Left ventricle myocardium inferior (tissue), 1 donor: ENCODE results near the gene RTN4. TPM values are rescaled to one million over a fixed set of nuclear protein-coding genes. Genes with fewer than 3 reads are reported as not detected.
A peak's percentile ranks its signal among the peaks of the same experiment; 100 is the strongest.

Experiments used
- DNase-seq: peaks from one replicate; pipeline ENCODE4 v3.0.0-alpha.2; 2020
- H3K27ac ChIP-seq: fragments of 200-600 bp; replicated peaks from 2 replicates; pipeline ENCODE4 v1.8.0; 2021
- H3K27me3 ChIP-seq: fragments of 200-600 bp; 2 replicates; pipeline ENCODE4 v1.8.0; 2021; ENCODE audit warnings: low read depth
- H3K36me3 ChIP-seq: fragments of 200-600 bp; 2 replicates; pipeline ENCODE4 v1.8.0; 2021
- H3K4me1 ChIP-seq: fragments of 200-600 bp; 2 replicates; pipeline ENCODE4 v1.8.0; 2021
- H3K4me3 ChIP-seq: fragments of 200-600 bp; 2 replicates; pipeline ENCODE4 v1.8.0; 2021; ENCODE audit warnings: mild to moderate bottlenecking, moderate library complexity
- H3K9me3 ChIP-seq: fragments of 200-600 bp; replicated peaks from 2 replicates; pipeline ENCODE4 v1.8.0; 2021
- CTCF ChIP-seq: fragments of 200-600 bp; IDR thresholded peaks from 2 replicates; pipeline ENCODE4 v1.8.0; 2021; ENCODE audit warnings: antibody characterized with exemption, mild to moderate bottlenecking, borderline replicate concordance
- intact Hi-C: fragments of 100-400 bp; cut with micrococcal nuclease; formaldehyde crosslinking; loops from one replicate; pipeline ENCODE4 v1.11.0; 2022
- total RNA-seq: library from RNA; stranded (reverse); fragmentation: NEBNext Ultra II Directional; extraction: Animal tissue kit (Norgen Biotek cat#: 25700); gene quantifications from one replicate; pipeline ENCODE4 v1.2.1, GENCODE V29; 2021
- donor health status: DM: no; HTN: yes; CAD: no; lungs with severe emphysema.

The RTN4 gene
- total RNA-seq, 1 donor from 2014 or later, result 105 TPM

- Histone ChIP-seq H3K36me3 (no peaks in the 10 kb centered on the region), H3K4me3 (no peak overlapping the region), H3K4me1 (peaks cover 19% of the 10 kb centered on the region), H3K27ac (peak overlapping the region; percentile 14), H3K9me3 (no peaks in the 10 kb centered on the region), H3K27me3 (no peaks in the 10 kb centered on the region)
- intact Hi-C loops, result no loop called here
- DNase-seq, result no peak
- TF ChIP-seq CTCF, result no peak
These were observed 38.1 kb upstream of the RTN4 start for GRCh38 chr2:55088400-55088799.

GRCh38 chr2:55087936-55088335 lies 37.7 kb upstream of the RTN4 start:
- DNase-seq, result no peak
- TF ChIP-seq CTCF, result no peak
- intact Hi-C loops, result no loop called here
- peaks cover 19% of the 10 kb centered on the region for H3K4me1 ChIP-seq
- no peaks in the 10 kb centered on the region for H3K27me3 ChIP-seq
- H3K36me3 ChIP-seq, result no peaks in the 10 kb centered on the region
- H3K4me3 ChIP-seq, result no peak overlapping the region
- H3K27ac ChIP-seq, result peak overlapping the region; percentile 14
- H3K9me3 ChIP-seq, result no peaks in the 10 kb centered on the region

- Histone ChIP-seq H3K9me3 (no peaks in the 10 kb centered on the region), H3K4me1 (peaks cover 19% of the 10 kb centered on the region), H3K27ac (peak overlapping the region; percentile 14), H3K36me3 (no peaks in the 10 kb centered on the region), H3K27me3 (no peaks in the 10 kb centered on the region), H3K4me3 (no peak overlapping the region)
- no peak for TF ChIP-seq CTCF
- DNase-seq, result no peak
- intact Hi-C loops, result no loop called here
These were observed 37.2 kb upstream of the RTN4 start for GRCh38 chr2:55087501-55087900.

GRCh38 chr2:55085113-55086040 lies 35.1 kb upstream of the RTN4 start:
- no peak overlapping the region for H3K4me3 ChIP-seq
- peaks cover 8% of the 10 kb centered on the region for H3K9me3 ChIP-seq
- H3K4me1 ChIP-seq, result peaks cover 19% of the 10 kb centered on the region
- intact Hi-C loops, result no loop called here
- no peak overlapping the region for H3K27ac ChIP-seq
- no peak for TF ChIP-seq CTCF
- no peaks in the 10 kb centered on the region for H3K36me3 ChIP-seq
- no peak for DNase-seq
- no peaks in the 10 kb centered on the region for H3K27me3 ChIP-seq

GRCh38 chr2:55084641-55085040 lies 34.4 kb upstream of the RTN4 start:
- no peak for TF ChIP-seq CTCF
- Histone ChIP-seq H3K4me3 (no peak overlapping the region), H3K27ac (no peak overlapping the region), H3K4me1 (peaks cover 19% of the 10 kb centered on the region), H3K36me3 (no peaks in the 10 kb centered on the region), H3K27me3 (no peaks in the 10 kb centered on the region), H3K9me3 (peaks cover 13% of the 10 kb centered on the region)
- intact Hi-C loops, result no loop called here
- DNase-seq, result no peak
